RKO (cell line): ENCODE measurements around the gene CHADL.

Experiments used
- DNase-seq: peaks from one replicate; pipeline ENCODE4 v3.0.0-alpha.2; 2016; ENCODE audit warnings: low spot score

The CHADL gene

DNA sequence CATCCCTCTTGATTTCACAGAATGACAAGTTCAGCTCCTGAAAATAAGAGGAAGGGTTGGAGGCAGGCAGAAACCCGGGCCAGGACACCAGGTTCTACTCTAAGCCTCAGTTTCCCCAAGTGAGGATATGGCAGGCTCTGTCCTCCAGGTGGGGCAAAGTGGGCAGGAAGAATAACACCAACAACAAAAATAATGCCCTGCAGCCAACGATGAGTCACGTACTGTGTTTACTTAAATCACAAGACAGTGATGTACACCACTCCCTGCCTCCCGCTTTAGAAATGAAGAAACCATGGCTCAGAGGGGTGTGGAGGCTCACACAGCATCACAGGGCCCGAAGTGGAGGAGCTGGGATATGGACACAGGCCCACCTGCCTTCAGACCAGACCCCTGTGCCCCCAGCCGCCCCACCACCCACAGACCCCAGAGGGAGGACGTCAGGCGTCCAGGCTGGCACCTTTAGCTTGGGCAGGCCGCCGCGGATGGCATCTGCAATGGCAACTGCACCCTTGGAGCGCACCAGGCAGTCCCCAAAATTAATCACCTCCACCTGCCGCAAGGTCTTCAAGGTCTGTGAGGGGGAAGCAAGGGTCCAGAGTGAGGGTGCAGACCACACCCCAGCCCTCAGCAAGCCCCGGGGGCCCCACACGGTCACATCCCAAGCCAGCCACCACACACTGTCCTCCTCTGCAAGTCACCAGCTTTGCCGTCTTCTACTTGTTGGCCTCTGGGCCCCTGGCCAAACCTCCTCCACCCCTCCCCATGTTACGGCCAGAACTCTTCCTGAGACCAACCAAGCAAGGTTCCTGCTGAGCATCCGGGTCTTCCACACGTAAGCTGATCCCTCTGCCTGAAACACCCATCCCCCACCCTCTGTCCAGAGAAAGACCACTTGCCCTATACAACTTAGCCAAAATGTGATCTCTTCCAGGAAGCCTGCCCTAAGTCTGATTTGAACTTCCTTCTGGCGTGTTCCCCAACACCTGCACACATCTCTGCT, 15.8 kb upstream of the CHADL start:
- peak; percentile 49 for DNase-seq

DNA sequence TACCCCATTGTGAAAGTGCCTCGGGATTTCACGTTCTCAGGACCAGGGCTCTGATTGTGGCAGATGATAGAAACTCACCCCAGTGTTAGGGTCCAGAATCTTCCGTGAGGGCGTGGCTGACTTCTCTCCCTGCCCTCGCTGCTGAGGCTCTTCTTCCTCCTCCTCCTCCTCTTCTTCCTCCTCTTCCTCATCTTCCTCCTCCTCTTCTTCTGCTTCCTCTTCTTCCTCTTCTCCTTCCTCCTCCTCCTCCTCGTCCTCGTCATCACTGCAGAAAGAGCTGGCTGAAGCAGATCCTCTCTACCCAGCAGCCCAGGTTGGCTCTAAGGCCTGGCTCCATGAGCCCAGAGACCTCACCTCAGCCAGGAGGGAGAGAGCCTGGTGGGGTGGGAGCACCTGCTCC, 13.5 kb upstream of the CHADL start:
- DNase-seq: no peak

DNA sequence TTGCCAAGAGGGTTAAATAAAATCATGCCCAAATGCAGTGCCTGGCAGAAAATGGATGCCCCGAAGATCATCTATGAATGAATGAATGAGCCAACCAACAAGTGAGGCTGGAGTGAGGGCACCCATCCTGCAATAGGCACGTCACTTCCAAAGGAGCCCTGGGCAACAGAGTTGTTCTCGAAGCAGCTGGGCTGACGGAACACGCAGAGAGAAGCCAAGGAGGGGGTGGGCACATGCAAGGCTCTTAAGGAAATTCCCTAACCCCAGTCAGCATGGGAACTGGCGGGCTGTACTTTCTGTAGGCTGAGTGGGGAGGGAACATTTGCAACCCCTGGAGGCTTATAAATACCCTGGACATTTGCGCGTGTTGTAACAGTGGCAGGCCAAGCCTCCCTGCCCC, 11.6 kb upstream of the CHADL start:
- DNase-seq: no peak

DNA sequence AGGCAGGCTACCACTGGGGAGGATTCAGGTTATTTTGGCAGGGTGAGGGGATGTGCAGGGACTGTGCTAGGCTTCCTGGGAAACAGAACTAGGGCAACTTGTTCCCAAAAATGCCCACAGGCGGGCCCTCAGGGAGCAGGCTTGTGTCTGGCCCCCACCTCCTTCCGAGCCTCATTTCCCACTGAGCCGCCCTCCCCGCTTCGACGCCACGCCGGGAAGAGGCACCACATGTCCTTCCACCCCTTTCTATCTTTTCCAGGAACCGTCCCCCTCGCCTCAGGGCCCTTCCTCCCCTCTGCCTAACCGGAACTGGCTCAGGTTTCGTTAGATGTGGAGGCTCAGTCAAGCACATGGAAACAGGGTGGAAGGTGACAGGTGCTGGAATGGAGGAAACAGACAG, 9.4 kb upstream of the CHADL start:
- DNase-seq: no peak

DNA sequence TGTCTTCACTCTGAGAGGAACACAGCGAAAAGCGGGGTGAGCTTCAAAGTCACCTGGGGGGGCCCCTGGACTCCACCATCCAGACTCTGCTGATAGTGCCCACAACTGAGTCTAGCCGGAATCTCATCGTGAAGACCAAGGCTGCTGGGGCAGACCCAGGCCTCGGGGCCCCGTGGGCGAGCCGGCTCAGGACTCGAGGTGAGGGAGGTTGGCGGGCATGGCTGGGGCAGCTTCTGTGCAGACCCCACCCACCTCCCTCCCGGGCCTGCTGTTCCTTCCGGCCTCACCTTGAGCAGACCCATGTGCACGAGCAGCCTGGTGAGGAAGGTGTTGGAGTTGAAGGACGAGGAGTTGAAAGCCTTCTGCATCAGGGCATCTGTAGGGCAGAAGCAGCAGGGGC, 8.7 kb upstream of the CHADL start:
- DNase-seq: no peak

DNA sequence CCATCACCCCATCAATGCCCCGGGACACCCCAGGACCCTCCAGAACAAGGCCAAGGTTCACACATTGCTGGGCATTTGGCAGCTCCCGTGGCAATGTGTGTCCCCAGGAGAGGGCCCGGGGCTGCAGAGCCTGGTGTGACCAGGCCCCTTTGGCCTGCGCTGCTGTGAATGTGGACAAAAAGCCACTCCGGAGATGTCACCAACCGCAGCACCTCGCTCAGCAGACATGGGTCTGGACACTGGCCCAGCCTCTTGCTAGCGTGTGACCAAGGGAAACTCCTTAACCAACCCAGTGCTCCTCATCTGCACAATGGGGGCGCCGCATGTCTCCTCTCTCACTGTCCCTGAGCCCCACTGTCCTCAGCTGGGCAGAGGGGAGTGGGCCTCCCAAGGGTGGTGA, 8.0 kb upstream of the CHADL start:
- no peak for DNase-seq

DNA sequence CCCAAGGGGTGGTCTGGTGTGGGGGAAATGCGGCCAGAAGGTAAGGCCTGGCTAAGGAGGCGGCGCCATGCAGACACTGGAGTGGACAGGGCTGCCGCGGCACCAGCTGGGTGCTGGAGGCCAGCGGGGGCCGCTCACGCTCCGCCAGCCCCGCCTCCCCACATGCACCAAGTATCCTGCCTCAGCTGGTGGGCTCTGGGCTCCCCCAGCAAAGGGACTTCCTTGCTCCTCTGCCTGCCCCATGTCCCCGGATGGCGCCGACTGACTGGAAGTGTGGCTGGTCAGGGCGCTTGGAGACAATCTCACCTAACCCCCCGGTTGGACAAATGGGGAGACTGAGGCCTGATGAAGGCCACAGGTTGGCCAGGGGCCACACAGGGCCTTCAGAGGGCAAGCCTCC, 7.6 kb upstream of the CHADL start:
- no peak for DNase-seq

DNA sequence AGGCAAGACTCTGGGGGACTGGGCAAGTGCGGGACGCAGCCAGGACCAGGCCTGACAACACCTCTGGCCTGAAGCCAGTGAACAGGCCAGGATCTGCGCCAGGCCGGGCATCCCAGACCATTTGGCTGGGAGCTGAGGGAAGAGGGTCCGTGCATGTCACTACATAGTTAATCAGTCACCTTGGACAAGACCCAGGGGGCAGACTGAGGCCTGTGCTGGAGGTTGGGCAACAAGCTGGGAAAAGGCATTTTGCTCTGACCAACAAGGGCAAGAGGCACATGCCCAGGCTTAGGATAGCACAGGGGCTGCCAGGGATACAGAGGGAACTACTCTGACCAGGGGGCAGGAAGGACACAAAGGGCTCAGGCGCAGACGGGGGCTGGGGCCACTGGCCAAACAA, 7.0 kb upstream of the CHADL start:
- DNase-seq: no peak

DNA sequence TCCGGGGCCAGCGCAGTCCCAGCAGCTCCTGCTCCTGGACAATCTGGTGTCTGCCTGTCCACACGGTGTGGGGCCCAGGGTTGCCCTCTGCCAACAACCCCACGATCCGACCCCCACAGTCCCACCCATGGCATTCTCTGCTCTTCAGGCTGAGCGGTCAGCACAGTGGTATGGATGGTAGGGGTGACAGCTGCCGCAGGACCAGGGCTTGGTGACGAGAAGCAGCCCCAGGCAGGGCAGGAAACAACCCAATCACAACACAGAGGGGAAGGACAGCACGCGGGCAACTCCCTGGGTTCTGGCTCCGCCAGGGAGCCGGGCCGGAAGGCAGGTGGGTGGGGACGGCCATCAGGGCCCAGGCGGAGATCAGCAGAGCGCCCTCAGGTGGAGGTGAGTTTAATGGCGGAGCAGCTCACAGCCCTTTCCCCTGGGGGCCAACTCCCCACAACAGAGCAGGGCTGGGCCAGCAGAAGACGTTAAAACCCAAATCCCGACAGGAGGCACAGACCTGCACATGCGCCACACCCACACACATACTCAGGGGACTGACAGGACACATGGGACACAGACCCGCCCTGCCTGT, 5.3 kb upstream of the CHADL start:
- no peak for DNase-seq

DNA sequence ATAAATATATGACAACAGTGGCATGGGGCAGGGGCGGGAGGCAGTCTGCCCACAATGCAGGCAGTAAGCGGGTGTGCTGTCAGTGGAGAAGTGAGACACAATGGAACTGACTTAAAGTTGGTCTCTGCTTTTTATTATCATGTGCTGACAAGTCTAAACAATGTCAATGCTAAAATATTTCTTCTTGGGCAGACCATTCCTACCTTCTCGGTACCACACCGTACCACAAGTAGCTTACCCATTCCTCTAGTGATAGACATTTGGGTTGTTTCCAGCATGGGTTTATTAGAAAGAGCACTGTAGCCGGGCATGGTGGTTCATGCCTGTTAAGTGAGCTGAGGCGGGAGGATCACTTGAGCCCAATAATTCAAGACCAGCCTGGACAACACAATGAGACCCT, 2.6 kb upstream of the CHADL start:
- no peak for DNase-seq

DNA sequence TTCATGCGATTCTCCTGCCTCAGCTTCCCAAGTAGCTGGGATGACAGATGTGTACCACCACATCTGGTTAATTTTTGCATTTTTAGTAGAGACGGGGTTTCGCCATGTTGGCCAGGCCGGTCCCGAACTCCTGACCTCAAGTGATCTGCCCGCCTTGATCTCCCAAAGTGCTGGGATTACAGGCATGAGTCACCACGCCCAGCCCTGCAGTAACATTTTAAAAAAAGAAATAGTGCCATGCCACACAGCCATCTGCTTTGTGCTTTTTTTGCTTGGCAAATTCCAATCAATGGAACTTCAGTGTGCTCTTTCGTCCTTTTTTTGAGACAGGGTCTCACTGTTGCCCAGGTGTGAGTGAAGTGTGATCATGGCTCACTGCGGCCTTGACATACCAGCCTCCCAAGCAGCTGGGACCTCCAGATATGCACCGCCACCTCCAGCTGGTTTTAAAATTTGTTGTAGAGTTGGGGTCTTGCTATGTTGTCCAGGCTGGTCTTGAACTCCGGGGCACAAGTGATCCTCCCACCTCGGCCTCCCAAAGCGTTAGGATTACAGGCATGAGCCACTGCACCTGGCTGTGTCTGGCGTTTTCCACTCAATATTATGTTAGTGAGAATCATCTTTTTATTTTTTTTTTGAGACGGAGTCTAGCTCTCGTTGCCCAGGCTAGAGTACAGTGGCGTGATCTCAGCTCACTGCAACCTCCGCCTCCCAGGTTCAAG, 1.8 kb upstream of the CHADL start:
- DNase-seq: no peak

DNA sequence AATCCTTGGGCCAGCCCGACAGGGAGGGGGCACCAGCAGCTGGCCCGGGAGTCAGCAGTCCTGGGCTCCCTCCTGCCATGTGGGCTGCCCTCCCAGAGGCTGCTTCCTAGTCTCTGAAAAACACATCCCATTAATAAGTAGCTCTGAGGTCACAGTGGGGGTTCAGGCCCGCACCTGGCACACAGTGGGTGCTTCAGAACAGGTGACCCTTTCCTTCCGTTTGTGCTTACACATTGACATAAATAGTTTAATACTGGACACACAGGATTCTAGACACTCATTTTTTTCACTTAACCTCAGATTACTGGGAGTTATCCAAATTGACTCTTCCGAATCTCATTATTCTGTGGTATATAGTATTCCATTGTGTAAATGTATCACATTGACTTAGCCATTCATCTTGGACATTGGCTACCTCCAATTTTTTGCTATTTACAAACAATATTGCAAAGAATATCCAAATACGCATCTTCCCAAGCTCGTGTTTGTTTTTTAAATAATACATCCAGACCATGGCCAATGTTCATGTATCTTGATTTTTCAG, 474 bp upstream of the CHADL start:
- no peak for DNase-seq

DNA sequence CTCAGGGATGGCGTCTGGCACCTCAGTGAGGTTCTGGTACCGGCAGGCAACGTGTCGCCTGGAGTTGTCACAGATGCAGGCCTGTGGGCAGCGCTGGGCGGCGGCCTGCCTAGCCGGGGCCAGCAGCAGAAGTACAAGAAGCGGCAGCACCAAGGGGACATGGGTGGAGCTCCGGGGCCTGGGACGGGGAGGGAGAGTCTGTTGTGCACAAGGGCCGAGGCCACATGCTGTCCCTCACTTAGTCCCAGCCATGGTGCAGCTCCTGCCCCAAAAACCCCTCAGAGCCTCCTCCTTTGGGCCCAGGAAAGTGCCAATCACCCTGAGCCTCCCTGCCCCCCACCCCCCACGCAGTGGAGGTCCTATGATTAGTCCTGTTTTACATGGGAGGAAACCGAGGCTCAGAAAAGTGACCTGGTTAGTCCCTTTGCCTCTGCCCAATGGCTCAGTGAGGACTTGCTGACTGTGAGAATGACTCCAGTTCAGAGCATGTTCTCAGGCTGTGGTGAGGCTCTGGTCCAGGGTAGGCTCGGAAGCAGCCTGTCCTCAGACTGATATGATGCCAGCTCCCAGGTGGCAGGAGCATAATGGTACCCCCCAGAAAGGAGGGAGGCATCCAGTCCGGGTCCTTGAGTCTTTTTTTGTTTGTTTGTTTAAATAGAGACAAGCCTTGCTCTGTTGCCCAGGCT, 1.1 kb downstream of the CHADL start:
- no peak for DNase-seq

DNA sequence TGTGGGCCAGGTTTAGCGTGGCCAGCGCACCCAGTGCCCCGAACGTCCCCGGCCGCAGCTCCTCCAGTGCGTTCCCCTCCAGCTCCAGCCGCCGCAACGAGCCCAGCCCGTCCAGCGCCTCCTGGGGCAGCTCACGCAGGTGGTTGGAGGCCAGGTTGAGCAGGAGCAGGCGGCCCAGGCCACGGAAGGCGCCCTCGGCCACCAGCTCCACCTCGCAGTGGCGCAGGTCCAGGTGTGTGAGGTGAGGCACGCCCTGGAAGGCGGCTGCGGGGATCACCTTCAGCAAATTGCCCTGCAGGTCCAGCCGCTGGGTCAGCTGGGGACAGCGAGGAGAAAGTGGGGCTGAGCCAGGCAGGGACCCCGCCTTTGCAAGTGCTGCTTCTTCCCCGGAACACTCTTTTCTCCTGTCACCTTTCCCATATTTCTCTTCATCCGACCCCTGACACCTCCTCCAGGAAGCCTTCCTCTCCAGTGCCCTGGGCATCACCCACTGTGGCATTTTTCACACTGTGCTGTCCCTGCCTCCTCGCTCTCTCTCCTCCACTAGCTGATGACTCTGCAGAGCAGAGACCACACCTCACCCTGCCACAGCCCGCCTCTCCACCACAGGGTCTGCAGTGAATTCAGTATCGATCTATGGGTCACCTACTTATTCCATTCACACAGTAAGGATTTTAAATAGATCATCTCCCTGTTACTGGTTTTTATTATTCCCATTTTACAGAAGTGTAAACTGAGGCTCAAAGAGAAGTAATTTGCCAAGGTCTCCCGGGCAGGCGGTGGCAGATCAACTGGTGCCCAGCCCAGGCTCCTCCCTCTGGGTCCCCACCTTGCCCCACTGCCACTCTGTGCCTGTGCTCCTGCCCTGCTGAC, 1.9 kb downstream of the CHADL start:
- DNase-seq: no peak

DNA sequence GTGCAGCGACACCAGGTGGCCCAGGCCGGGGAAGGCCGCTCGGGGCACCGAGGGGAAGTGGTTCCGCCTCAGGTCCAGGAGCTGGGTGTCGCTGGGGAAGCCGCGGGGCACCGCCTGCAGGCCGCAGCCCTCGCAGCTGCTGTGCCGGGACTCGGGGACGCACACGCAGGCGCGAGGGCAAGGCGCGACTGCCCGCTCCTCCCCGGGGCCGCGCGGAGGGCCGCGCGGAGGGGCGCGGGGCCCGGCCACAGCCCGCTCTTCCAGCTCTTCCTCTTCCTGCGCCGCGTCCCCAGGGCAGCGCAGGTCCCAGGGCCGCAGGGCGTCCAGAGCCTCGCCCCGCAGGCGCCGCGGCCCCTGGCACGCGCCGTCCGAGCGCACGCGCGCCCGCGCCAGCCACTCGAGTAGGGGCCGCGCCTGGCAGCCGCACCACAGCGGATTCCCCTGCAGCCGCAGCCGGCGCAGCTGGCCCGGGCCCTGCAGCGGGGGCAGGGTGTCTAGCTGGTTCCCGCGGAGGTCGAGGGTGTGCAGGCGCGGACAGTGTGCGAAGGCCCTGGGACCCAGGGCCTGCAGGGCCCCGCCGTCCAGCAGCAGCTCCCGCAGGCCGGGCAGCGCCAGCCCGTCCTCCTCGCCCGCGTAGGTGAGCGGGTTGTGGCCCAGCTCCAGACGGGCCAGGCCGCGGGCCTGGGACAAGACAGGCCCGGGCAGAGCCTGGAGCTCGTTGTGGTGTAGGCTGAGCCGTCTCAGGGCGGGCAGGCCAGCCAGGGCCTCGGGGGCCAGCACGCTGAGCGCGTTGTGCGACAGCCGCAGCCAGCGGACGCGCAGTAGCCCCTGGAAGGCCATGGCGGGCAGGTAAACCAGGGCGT, 2.8 kb downstream of the CHADL start:
- DNase-seq: peak; percentile 25

DNA sequence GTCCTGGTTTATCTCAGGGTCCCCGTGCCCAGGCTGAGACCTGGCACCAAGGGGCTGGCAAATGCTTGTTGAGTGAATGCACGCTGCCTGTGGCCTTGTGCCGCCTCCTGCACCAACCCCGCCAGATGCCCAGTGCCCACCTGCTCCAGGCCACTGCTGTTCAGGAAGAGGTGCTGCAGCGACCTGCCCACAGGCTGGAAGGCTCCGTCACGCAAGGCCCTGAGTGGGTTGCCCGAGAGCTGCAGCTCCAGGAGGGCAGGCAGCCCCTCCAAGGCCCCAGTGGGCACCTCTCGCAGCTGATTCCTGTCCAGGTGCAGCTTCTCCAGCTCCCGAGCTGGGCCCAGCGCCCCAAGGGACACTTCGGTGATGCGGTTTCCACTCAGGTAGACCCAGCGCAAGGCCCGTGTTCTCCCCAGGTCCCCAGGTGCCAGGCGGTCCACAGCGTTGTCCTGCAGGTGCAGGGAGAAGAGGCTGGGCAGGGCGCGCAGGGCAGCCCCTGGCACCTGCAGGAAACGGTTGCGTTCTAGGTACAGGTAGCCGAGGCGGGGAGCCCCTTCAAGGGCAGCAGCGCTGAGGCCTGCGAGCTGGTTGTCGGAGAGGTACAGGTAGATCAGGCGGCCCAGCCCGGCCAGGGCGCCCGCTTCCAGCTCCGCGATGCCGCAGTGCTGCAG, 3.6 kb downstream of the CHADL start:
- DNase-seq: no peak

DNA sequence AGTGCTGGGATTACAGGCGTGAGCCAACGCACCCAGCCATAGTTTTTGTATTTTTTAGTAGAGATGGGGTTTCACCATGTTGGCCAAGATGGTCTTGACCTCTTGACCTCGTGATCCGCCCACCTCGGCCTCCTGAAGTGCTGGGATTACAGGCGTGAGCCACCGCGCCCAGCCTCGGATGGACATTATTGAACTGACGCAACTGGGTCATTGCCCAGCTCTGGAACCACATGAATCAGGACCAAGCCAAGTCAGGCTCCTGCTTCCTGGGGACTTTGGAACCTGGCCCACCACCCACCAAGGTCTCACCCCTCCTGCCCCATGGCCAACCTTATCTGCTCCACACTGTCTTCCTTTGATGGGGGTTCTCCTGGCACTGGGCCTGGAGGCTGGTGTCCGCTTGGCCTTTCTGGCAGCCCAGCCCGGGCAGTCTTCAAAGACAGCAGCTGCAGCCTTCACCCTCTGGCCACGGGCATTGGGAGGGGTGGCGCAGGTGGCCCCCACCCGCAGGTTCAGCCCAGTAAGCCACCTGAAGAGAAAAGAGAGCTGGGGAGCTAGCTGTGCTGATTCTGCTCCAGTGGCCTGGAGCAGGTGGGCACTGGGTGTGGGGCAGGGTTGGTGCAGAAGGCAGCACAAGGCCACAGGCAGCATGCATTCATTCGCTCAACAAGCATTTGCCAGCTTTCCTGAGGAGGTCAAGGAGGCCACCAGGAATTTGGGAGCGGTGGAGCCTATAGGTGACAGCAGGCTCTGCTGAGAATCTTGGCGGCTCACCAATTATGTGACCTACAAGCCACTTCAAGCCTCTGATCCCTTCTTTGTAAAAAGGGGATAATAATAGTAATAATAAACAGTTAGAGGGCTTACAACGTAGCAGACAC, 5.7 kb downstream of the CHADL start:
- DNase-seq: no peak

DNA sequence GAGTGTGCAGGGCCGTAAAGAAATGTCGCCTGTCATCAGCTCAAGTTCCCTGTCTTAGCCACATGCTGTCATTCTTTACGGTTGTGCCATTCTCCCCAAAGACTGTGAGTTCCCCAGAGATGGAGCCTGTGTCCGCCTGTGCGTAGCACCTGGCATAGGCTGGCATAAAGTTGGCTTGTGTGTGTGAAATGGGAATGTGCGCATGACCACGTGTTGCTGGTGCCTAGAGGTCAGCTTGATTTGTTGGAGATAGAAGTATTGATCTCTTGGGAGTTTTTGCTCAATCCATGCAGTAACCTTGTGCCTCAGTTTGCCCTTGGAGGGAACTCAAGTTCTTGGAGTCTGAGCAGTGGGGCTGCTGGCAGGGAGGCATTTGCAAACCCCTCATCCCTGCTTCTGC, 9.4 kb downstream of the CHADL start:
- DNase-seq: no peak

DNA sequence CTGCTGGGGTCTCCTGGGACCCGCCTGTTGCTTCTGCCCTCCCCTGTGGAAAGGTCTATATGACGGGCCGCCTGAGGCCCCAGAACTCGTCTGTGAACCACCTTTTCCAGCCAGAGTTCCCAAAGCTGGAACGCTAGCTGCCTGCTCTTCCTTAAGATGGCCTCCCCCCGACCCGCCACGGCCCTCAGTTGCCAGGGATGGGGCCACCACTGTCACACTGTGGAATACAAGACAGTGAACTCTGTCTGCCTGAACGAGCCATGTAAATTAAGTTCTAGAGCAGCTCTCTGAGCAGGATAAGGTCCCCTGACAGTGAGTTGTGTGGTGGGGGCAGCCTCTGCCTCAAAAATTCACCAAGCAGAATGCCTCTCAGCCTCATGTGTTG, 10.3 kb downstream of the CHADL start:
- no peak for DNase-seq
